ENCODE results near the gene TFF3.

The TFF3 gene

DNA sequence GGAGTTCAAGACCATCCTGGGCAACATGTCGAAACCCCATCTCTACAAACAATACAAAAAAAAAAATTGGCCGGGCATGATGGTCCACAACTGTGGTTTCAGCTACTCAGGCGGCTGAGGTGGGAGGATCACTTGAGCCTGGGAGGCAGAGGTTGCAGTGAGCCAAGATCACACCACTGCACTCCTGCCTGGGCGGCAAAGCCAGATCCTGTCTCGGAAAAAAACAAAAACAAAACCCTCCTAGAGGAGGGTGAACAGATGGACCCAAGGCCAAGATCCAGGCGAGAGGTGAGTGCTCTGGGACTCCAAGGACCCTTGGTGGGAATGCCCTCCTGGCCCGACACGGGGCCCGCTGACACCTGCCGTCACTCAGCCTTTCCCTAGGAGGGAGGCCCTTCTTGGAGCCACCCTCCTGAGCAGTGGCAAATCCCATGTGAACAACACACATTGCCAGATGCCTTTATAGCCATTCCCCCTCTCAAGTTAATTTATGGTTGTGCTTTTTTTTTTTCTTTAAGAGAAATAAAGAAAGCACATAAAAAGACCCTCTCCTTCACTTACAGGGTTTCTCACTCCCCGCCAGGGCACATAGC is 35.2 kb upstream of the TFF3 start:
- Histone ChIP-seq H3K27ac (ENCODE audit: low read depth, low read length) (no peak overlapping the region), H3K4me2 (ENCODE audit: low read depth, low read length, poor library complexity, severe bottlenecking) (no peak overlapping the region), H3K9ac (ENCODE audit: low read length) (no peak overlapping the region), H3K9me2 (replicated peaks; ENCODE audit: insufficient read depth, low read length) (no peaks in the 10 kb centered on the region), H3K4me3 (ENCODE audit: insufficient read depth, low read length, poor library complexity, severe bottlenecking) (no peak overlapping the region), H3F3A (ENCODE audit: insufficient read depth) (no peaks in the 10 kb centered on the region), H3K36me3 (ENCODE audit: low read length) (no peaks in the 10 kb centered on the region), H2AFZ (ENCODE audit: low read depth, low read length, severe bottlenecking) (no peak overlapping the region), H3K9me3 (ENCODE audit: insufficient read depth, low read length) (no peaks in the 10 kb centered on the region), H4K20me1 (ENCODE audit: low read depth, low read length) (no peaks in the 10 kb centered on the region), H3K27me3 (ENCODE audit: low read length) (no peaks in the 10 kb centered on the region), H3K79me2 (ENCODE audit: insufficient read depth, low read length) (no peaks in the 10 kb centered on the region)
- no peak for TF ChIP-seq EZH2phosphoT487 (conservative IDR thresholded peaks at IDR 0.05; ENCODE audit: low read length)
- TF ChIP-seq, protein P1, sequence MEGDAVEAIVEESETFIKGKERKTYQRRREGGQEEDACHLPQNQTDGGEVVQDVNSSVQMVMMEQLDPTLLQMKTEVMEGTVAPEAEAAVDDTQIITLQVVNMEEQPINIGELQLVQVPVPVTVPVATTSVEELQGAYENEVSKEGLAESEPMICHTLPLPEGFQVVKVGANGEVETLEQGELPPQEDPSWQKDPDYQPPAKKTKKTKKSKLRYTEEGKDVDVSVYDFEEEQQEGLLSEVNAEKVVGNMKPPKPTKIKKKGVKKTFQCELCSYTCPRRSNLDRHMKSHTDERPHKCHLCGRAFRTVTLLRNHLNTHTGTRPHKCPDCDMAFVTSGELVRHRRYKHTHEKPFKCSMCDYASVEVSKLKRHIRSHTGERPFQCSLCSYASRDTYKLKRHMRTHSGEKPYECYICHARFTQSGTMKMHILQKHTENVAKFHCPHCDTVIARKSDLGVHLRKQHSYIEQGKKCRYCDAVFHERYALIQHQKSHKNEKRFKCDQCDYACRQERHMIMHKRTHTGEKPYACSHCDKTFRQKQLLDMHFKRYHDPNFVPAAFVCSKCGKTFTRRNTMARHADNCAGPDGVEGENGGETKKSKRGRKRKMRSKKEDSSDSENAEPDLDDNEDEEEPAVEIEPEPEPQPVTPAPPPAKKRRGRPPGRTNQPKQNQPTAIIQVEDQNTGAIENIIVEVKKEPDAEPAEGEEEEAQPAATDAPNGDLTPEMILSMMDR (IDR thresholded peaks at IDR 0.05; ENCODE audit: insufficient read depth, low read length, poor library complexity, severe bottlenecking), result no peak

- no peaks in the 10 kb centered on the region for H4K20me1 ChIP-seq (ENCODE audit: low read depth, low read length)
- no peak for TF ChIP-seq EZH2phosphoT487 (conservative IDR thresholded peaks at IDR 0.05; ENCODE audit: low read length)
- TF ChIP-seq, protein P1 (IDR thresholded peaks at IDR 0.05; ENCODE audit: insufficient read depth, low read length, poor library complexity, severe bottlenecking), result no peak
- H3K4me2 ChIP-seq (ENCODE audit: low read depth, low read length, poor library complexity, severe bottlenecking), result no peak overlapping the region
- H3K27ac ChIP-seq (ENCODE audit: low read depth, low read length), result no peak overlapping the region
- no peak overlapping the region for H2AFZ ChIP-seq (ENCODE audit: low read depth, low read length, severe bottlenecking)
- H3K9me2 ChIP-seq (replicated peaks; ENCODE audit: insufficient read depth, low read length), result no peaks in the 10 kb centered on the region
- H3K36me3 ChIP-seq (ENCODE audit: low read length), result no peaks in the 10 kb centered on the region
- no peaks in the 10 kb centered on the region for H3K9me3 ChIP-seq (ENCODE audit: insufficient read depth, low read length)
- H3K9ac ChIP-seq (ENCODE audit: low read length), result no peak overlapping the region
- H3K79me2 ChIP-seq (ENCODE audit: insufficient read depth, low read length), result no peaks in the 10 kb centered on the region
- no peaks in the 10 kb centered on the region for H3K27me3 ChIP-seq (ENCODE audit: low read length)
- no peak overlapping the region for H3K4me3 ChIP-seq (ENCODE audit: insufficient read depth, low read length, poor library complexity, severe bottlenecking)
- H3F3A ChIP-seq (ENCODE audit: insufficient read depth), result no peaks in the 10 kb centered on the region
These were observed 34.5 kb upstream of the TFF3 start for GRCh38 chr21:42349420-42350317.

DNA sequence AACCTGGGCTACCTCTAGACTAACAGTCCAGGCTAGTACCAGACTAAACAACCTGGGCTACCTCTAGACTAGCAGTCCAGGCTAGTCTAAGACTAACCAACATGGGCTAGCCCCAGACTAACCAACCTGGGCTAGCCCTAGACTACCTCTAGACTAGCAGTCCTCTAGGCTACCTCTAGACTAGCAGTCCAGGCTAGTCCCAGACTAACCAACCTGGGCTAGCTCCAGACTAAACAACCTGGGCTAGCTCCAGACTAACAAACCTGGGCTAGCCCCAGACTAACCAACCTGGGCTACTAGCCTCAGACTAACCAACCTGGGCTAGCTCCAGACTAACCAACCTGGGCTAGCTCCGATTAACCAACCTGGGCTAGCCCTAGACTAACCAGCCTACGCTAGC is 33.6 kb upstream of the TFF3 start:
- H3K79me2 ChIP-seq (ENCODE audit: insufficient read depth, low read length), result no peaks in the 10 kb centered on the region
- H3F3A ChIP-seq (ENCODE audit: insufficient read depth), result no peaks in the 10 kb centered on the region
- no peaks in the 10 kb centered on the region for H3K9me2 ChIP-seq (replicated peaks; ENCODE audit: insufficient read depth, low read length)
- no peaks in the 10 kb centered on the region for H3K27me3 ChIP-seq (ENCODE audit: low read length)
- H4K20me1 ChIP-seq (ENCODE audit: low read depth, low read length), result no peaks in the 10 kb centered on the region
- no peak overlapping the region for H3K9ac ChIP-seq (ENCODE audit: low read length)
- H3K4me2 ChIP-seq (ENCODE audit: low read depth, low read length, poor library complexity, severe bottlenecking), result no peak overlapping the region
- no peak overlapping the region for H2AFZ ChIP-seq (ENCODE audit: low read depth, low read length, severe bottlenecking)
- H3K9me3 ChIP-seq (ENCODE audit: insufficient read depth, low read length), result no peaks in the 10 kb centered on the region
- H3K36me3 ChIP-seq (ENCODE audit: low read length), result no peaks in the 10 kb centered on the region
- TF ChIP-seq EZH2phosphoT487 (conservative IDR thresholded peaks at IDR 0.05; ENCODE audit: low read length), result no peak
- TF ChIP-seq, protein P1 (IDR thresholded peaks at IDR 0.05; ENCODE audit: insufficient read depth, low read length, poor library complexity, severe bottlenecking), result no peak
- no peak overlapping the region for H3K27ac ChIP-seq (ENCODE audit: low read depth, low read length)
- no peak overlapping the region for H3K4me3 ChIP-seq (ENCODE audit: insufficient read depth, low read length, poor library complexity, severe bottlenecking)

Data from SU-DHL-6 (cell line).